ENCODE results near the gene CAPZB.

- TF ChIP-seq CTCF (IDR thresholded peaks at IDR 0.05; ENCODE audit: borderline replicate concordance, extremely low read depth, low read length, poor library complexity, severe bottlenecking): no peak
- no peak for TF ChIP-seq EZH2 (IDR thresholded peaks at IDR 0.05; ENCODE audit: borderline replicate concordance, low read depth, low read length, severe bottlenecking)
Observed at GRCh38 chr1:19382222-19382621, 103.1 kb downstream of the CAPZB start.

All from DND-41 (cell line).